WERI-Rb-1 (cell line): ENCODE results near the gene CAP2.

Experiments used
- DNase-seq: peaks from one replicate; pipeline ENCODE4 v3.0.0-alpha.2; 2020
- H3K27ac ChIP-seq: fragments of 250-450 bp; sonication (Bioruptor Pico); 2 replicates; pipeline ENCODE4 v1.5.1; 2020; ENCODE audit warnings: mild to moderate bottlenecking, moderate library complexity
- H3K27me3 ChIP-seq: fragments of 250-450 bp; sonication (Bioruptor Pico); 2 replicates; pipeline ENCODE4 v1.5.1; 2021; ENCODE audit warnings: mild to moderate bottlenecking, low read depth, moderate library complexity; ENCODE audit not compliant: insufficient read depth, severe bottlenecking
- H3K36me3 ChIP-seq: fragments of 250-450 bp; sonication (Bioruptor Pico); 2 replicates; pipeline ENCODE4 v1.5.1; 2020; ENCODE audit warnings: mild to moderate bottlenecking, moderate library complexity
- H3K4me3 ChIP-seq: 2 replicates; pipeline ENCODE4 v1.5.1; 2011; ENCODE audit warnings: low read depth, mild to moderate bottlenecking, control low read depth, low read length
- H3K9me3 ChIP-seq: fragments of 250-450 bp; sonication (Bioruptor Pico); 2 replicates; pipeline ENCODE4 v1.5.1; 2021; ENCODE audit warnings: mild to moderate bottlenecking, moderate library complexity; ENCODE audit not compliant: severe bottlenecking
- CTCF ChIP-seq: IDR thresholded peaks from 2 replicates; pipeline ENCODE4 v1.5.1; 2011; ENCODE audit warnings: low read depth, mild to moderate bottlenecking, control low read depth, inconsistent platforms, low read length

CAP2 gene

GRCh38 chr6:17505767-17506280 lies 112.4 kb downstream of the CAP2 start:
- H3K4me3 ChIP-seq: no peak overlapping the region

GRCh38 chr6:17506531-17506930 lies 113.1 kb downstream of the CAP2 start:
- no peaks in the 10 kb centered on the region for H3K9me3 ChIP-seq
- no peak for DNase-seq
- no peak overlapping the region for H3K4me3 ChIP-seq
- H3K27me3 ChIP-seq: no peaks in the 10 kb centered on the region
- H3K27ac ChIP-seq: no peak overlapping the region
- no peaks in the 10 kb centered on the region for H3K36me3 ChIP-seq
- TF ChIP-seq CTCF: no peak

More at GRCh38 chr6:17505767-17506280, 112.4 kb downstream of the CAP2 start:
- Histone ChIP-seq H3K9me3 (no peaks in the 10 kb centered on the region), H3K27me3 (no peaks in the 10 kb centered on the region), H3K27ac (no peak overlapping the region), H3K36me3 (no peaks in the 10 kb centered on the region)
- no peak for TF ChIP-seq CTCF
- no peak for DNase-seq

GRCh38 chr6:17506962-17507361 lies 113.6 kb downstream of the CAP2 start:
- no peaks in the 10 kb centered on the region for H3K27me3 ChIP-seq
- TF ChIP-seq CTCF: no peak
- no peaks in the 10 kb centered on the region for H3K9me3 ChIP-seq
- DNase-seq: no peak
- H3K27ac ChIP-seq: no peak overlapping the region
- H3K4me3 ChIP-seq: no peak overlapping the region
- H3K36me3 ChIP-seq: no peaks in the 10 kb centered on the region

- Histone ChIP-seq H3K27ac (no peak overlapping the region), H3K36me3 (no peaks in the 10 kb centered on the region), H3K9me3 (no peaks in the 10 kb centered on the region), H3K27me3 (no peaks in the 10 kb centered on the region), H3K4me3 (no peak overlapping the region)
- no peak for DNase-seq
- no peak for TF ChIP-seq CTCF
Observed at GRCh38 chr6:17511084-17511483, 117.7 kb downstream of the CAP2 start.

GRCh38 chr6:17511580-17511979 lies 118.2 kb downstream of the CAP2 start:
- H3K4me3 ChIP-seq: no peak overlapping the region
- no peak overlapping the region for H3K27ac ChIP-seq
- H3K9me3 ChIP-seq: no peaks in the 10 kb centered on the region
- H3K36me3 ChIP-seq: no peaks in the 10 kb centered on the region
- no peak for DNase-seq
- H3K27me3 ChIP-seq: no peaks in the 10 kb centered on the region
- TF ChIP-seq CTCF: no peak

GRCh38 chr6:17519120-17519519 lies 125.7 kb downstream of the CAP2 start:
- Histone ChIP-seq H3K27me3 (no peaks in the 10 kb centered on the region), H3K36me3 (no peaks in the 10 kb centered on the region), H3K9me3 (no peaks in the 10 kb centered on the region), H3K27ac (no peak overlapping the region), H3K4me3 (no peak overlapping the region)
- DNase-seq: no peak
- TF ChIP-seq CTCF: no peak
